Right atrium auricular region (tissue), 2 donors: Measurements from ENCODE around the gene NLRC5. TPM values are rescaled to one million over a fixed set of nuclear protein-coding genes. Genes with fewer than 3 reads are reported as not detected.
A peak's percentile ranks its signal among the peaks of the same experiment; 100 is the strongest.

Experiments
- DNase-seq: peaks from one replicate; pipeline ENCODE4 v3.0.0-alpha.2; 2019; ENCODE audit warnings: low spot score
- H3K27ac ChIP-seq, 2 donors: fragments of 200-600 bp; sonication (generic); 1 replicate in 1 of 2; 2 replicates in 1 of 2; pipeline ENCODE4 v1.5.1; 2016 to 2019
- H3K27me3 ChIP-seq, 2 donors: fragments of 200-600 bp; sonication (generic); one replicate each; pipeline versions ENCODE4 v1.5.1 to v1.6.0; 2017 to 2019
- H3K36me3 ChIP-seq: fragments of 200-600 bp; sonication (generic); one replicate; pipeline ENCODE4 v1.5.1; 2016
- H3K4me1 ChIP-seq, 2 donors: fragments of 200-600 bp; sonication (generic); one replicate each; pipeline versions ENCODE4 v1.5.1 to v1.6.0; 2017 to 2019
- H3K4me3 ChIP-seq, 2 donors: fragments of 200-600 bp; sonication (generic); 1 replicate in 1 of 2; 2 replicates in 1 of 2; pipeline ENCODE4 v1.5.1; 2017 to 2019; ENCODE audit warnings: mild to moderate bottlenecking in 1 of 2, moderate library complexity in 1 of 2
- H3K9me3 ChIP-seq, 2 donors: fragments of 200-600 bp; sonication (generic); one replicate each; pipeline ENCODE4 v1.5.1; 2019
- total RNA-seq, 2 donors: library from RNA; depleted of rRNA; stranded (reverse); fragments of >200 nt; gene quantifications; one replicate each; pipeline ENCODE4 v1.1.0, GENCODE V29; 2016
- TF ChIP-seq, protein P1 (sequence below), 2 donors: fragments of 200-600 bp; sonication (generic); IDR thresholded peaks; one replicate each; pipeline ENCODE4 v1.5.1; 2019; ENCODE audit warnings: antibody characterized with exemption in 2 of 2

The NLRC5 gene
- total RNA-seq = 1 to 10 TPM; 8.0 to 9.7 TPM

GRCh38 chr16:56988948-56989945 lies at the start of gene NLRC5:
TSS of gene NLRC5 (plus strand) at chr16:56989557. CDS start at chr16:57020713, 31,156 bp downstream.
- no peaks in the 10 kb centered on the region for H3K36me3 ChIP-seq
- peak within 1 kb of the TSS; percentile 71 to 76 for H3K4me3 ChIP-seq
- TF ChIP-seq, protein P1, sequence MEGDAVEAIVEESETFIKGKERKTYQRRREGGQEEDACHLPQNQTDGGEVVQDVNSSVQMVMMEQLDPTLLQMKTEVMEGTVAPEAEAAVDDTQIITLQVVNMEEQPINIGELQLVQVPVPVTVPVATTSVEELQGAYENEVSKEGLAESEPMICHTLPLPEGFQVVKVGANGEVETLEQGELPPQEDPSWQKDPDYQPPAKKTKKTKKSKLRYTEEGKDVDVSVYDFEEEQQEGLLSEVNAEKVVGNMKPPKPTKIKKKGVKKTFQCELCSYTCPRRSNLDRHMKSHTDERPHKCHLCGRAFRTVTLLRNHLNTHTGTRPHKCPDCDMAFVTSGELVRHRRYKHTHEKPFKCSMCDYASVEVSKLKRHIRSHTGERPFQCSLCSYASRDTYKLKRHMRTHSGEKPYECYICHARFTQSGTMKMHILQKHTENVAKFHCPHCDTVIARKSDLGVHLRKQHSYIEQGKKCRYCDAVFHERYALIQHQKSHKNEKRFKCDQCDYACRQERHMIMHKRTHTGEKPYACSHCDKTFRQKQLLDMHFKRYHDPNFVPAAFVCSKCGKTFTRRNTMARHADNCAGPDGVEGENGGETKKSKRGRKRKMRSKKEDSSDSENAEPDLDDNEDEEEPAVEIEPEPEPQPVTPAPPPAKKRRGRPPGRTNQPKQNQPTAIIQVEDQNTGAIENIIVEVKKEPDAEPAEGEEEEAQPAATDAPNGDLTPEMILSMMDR (IDR thresholded peaks at IDR 0.05) = peak in 1 of 2 donors; percentile 21
- peaks cover 0 to 50% of the 10 kb centered on the region in 2 donors for H3K4me1 ChIP-seq
- peak; percentile 85 for DNase-seq
- H3K27me3 ChIP-seq = no peaks in the 10 kb centered on the region
- H3K9me3 ChIP-seq = no peaks in the 10 kb centered on the region
- H3K27ac ChIP-seq = peak within 1 kb of the TSS; percentile 73 to 84

DNA sequence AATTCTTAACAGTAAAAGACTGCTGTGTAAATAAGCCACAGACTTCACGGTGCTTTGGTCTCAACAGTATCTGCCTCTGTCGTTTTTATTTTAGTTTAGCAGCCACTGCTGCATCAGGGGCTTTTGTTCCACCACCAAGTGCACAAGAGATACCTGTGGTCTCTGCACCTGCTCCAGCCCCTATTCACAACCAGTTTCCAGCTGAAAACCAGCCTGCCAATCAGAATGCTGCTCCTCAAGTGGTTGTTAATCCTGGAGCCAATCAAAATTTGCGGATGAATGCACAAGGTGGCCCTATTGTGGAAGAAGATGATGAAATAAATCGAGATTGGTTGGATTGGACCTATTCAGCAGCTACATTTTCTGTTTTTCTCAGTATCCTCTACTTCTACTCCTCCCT lies 49.6 kb upstream of the NLRC5 start:
- Histone ChIP-seq H3K9me3 (no peaks in the 10 kb centered on the region), H3K4me1 (peaks cover 0 to 19% of the 10 kb centered on the region in 2 donors), H3K4me3 (no peak overlapping the region), H3K36me3 (peaks cover 100% of the 10 kb centered on the region), H3K27me3 (no peaks in the 10 kb centered on the region), H3K27ac (no peak overlapping the region)
- TF ChIP-seq, protein P1 (IDR thresholded peaks at IDR 0.05) = no peak
- DNase-seq = no peak

DNA sequence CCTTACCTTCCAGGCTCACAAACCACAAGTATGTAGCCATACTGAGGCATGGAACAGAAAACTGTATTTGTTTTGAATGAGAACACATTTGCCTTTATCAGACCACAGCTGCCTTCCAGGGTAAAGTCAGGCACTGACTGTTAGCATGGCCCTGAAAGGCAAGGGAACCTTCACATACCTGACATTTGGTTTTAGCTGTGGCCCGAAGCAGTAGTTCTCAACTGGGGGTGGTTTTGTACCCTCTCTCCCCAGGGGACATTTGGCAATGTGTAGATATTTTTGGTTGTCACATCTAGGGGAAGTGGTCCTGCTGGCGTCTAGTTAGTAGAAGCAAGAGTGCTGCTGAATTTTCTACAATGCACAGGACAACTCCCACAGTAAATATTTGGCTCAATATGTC lies 48.3 kb upstream of the NLRC5 start:
- no peak overlapping the region for H3K4me3 ChIP-seq
- peaks cover 96% of the 10 kb centered on the region for H3K36me3 ChIP-seq
- TF ChIP-seq, protein P1 (IDR thresholded peaks at IDR 0.05) = no peak
- H3K27ac ChIP-seq = no peak overlapping the region
- DNase-seq = no peak
- no peaks in the 10 kb centered on the region for H3K9me3 ChIP-seq
- peaks cover 0 to 6% of the 10 kb centered on the region in 2 donors for H3K4me1 ChIP-seq
- no peaks in the 10 kb centered on the region for H3K27me3 ChIP-seq

DNA sequence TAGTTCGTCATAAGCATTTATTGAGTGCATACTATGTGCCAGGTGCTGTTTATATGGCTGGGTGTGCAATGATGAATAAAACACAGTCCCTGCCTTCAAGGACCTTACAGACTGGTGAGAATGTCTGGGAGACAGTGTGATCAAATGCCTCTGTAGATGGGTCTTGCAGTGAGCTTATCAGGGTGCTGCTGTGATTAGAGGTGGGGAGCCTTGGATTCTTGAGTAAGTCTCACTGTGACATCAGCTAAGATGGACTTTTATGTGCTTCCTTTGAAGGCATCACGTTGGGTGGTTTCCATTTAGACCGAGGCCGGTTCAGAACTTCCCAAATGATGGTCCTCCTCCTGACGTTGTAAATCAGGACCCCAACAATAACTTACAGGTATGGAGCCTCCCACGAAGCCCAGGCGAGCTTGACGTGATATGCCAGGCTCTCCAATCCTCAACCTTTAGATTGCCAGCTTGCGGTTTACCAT lies 47.5 kb upstream of the NLRC5 start:
- TF ChIP-seq, protein P1 (IDR thresholded peaks at IDR 0.05) = no peak
- Histone ChIP-seq H3K4me1 (no peaks in the 10 kb centered on the region), H3K4me3 (no peak overlapping the region), H3K36me3 (peaks cover 94% of the 10 kb centered on the region), H3K27ac (no peak overlapping the region), H3K9me3 (no peaks in the 10 kb centered on the region), H3K27me3 (no peaks in the 10 kb centered on the region)
- no peak for DNase-seq

GRCh38 chr16:56943761-56944375 lies 45.5 kb upstream of the NLRC5 start:
- no peak overlapping the region for H3K27ac ChIP-seq
- H3K4me1 ChIP-seq = no peaks in the 10 kb centered on the region
- peaks cover 74% of the 10 kb centered on the region for H3K36me3 ChIP-seq
- no peak for DNase-seq
- no peaks in the 10 kb centered on the region for H3K27me3 ChIP-seq
- TF ChIP-seq, protein P1 (IDR thresholded peaks at IDR 0.05) = no peak
- no peaks in the 10 kb centered on the region for H3K9me3 ChIP-seq
- H3K4me3 ChIP-seq = no peak overlapping the region
